ENCODE results near the gene FRMD4A.
"Not testable (repeated sequence)": the region's sequence is repeated elsewhere in the genome, so short reads cannot be mapped to it uniquely, and the experiment has no call there.

Gene FRMD4A

GRCh38 chr10:13921941-13922340 is 408.8 kb downstream of the FRMD4A start:
- H2BK120ac ChIP-seq (ENCODE audit: low read depth, low read length), result no peak overlapping the region
- peaks cover 0 to 3% of the 10 kb centered on the region in 2 donors for H3K4me1 ChIP-seq (ENCODE audit: control insufficient read depth in 2 of 2, insufficient read depth in 1 of 2, low read depth in 1 of 2, low read length in 2 of 2)
- H2BK5ac ChIP-seq (ENCODE audit: low read length), result no peak overlapping the region
- no CpG with 5 or more reads among the region's 3 CpGs for WGBS, 2 donors (ENCODE audit: extremely low coverage in 2 of 2, insufficient read length in 2 of 2, insufficient replicate concordance in 1 of 2)
- H2AFZ ChIP-seq (ENCODE audit: low read length), result no peak overlapping the region
- no peak overlapping the region for H4K91ac ChIP-seq (ENCODE audit: low read depth, low read length, poor library complexity)
- H2AK5ac ChIP-seq (ENCODE audit: low read depth, low read length), result no peak overlapping the region
- H3K79me1 ChIP-seq (ENCODE audit: low read depth, low read length), result no peaks in the 10 kb centered on the region
- H3K23ac ChIP-seq (ENCODE audit: low read depth, low read length, poor library complexity), result no peak overlapping the region
- no peak for DNase-seq (ENCODE audit: low spot score)
- no peak overlapping the region for H3K18ac ChIP-seq (ENCODE audit: low read length)
- H3K27ac ChIP-seq (replicated peaks; ENCODE audit: low read length), result no peak overlapping the region
- no peak overlapping the region for H4K8ac ChIP-seq (ENCODE audit: low read depth, low read length)
- no peak overlapping the region for H3K4me2 ChIP-seq (ENCODE audit: insufficient read depth, low read length, poor library complexity, severe bottlenecking)
- H3K36me3 ChIP-seq (replicated peaks in 1 of 2; ENCODE audit: control insufficient read depth in 2 of 2, insufficient read depth in 2 of 2, low read length in 2 of 2), result no peaks in the 10 kb centered on the region
- H2BK12ac ChIP-seq (ENCODE audit: low read length), result no peak overlapping the region
- H3K4ac ChIP-seq (ENCODE audit: low read length), result no peak overlapping the region
- no peaks in the 10 kb centered on the region for H3K27me3 ChIP-seq (ENCODE audit: control insufficient read depth in 3 of 3, insufficient read depth in 3 of 3, low read depth in 1 of 3, low read length in 3 of 3)
- H3K14ac ChIP-seq (ENCODE audit: low read length), result no peak overlapping the region
- no peak overlapping the region for H3K4me3 ChIP-seq (ENCODE audit: low read length in 2 of 2)
- no peak overlapping the region for H2BK15ac ChIP-seq (ENCODE audit: low read length)
- H3K9me3 ChIP-seq (replicated peaks in 1 of 2; ENCODE audit: control insufficient read depth in 2 of 2, insufficient read depth in 1 of 2, low read depth in 1 of 2, low read length in 2 of 2), result no peaks in the 10 kb centered on the region
- H3K9ac ChIP-seq (ENCODE audit: low read depth, low read length, poor library complexity), result no peak overlapping the region

GRCh38 chr10:13921131-13921530 is 409.6 kb downstream of the FRMD4A start:
- not testable (repeated sequence) for H3K27ac ChIP-seq (replicated peaks; ENCODE audit: low read length); H3K9me3 ChIP-seq (replicated peaks in 1 of 2; ENCODE audit: control insufficient read depth in 2 of 2, insufficient read depth in 1 of 2, low read depth in 1 of 2, low read length in 2 of 2); H2BK12ac ChIP-seq (ENCODE audit: low read length); H3K4me3 ChIP-seq (ENCODE audit: low read length in 2 of 2); H4K91ac ChIP-seq (ENCODE audit: low read depth, low read length, poor library complexity); H3K79me1 ChIP-seq (ENCODE audit: low read depth, low read length); H4K8ac ChIP-seq (ENCODE audit: low read depth, low read length); H2BK5ac ChIP-seq (ENCODE audit: low read length); H3K9ac ChIP-seq (ENCODE audit: low read depth, low read length, poor library complexity); H2AK5ac ChIP-seq (ENCODE audit: low read depth, low read length); H2AFZ ChIP-seq (ENCODE audit: low read length); DNase-seq (ENCODE audit: low spot score); H3K4me1 ChIP-seq (ENCODE audit: control insufficient read depth in 2 of 2, insufficient read depth in 1 of 2, low read depth in 1 of 2, low read length in 2 of 2); H3K4me2 ChIP-seq (ENCODE audit: insufficient read depth, low read length, poor library complexity, severe bottlenecking); H3K23ac ChIP-seq (ENCODE audit: low read depth, low read length, poor library complexity); H3K27me3 ChIP-seq (ENCODE audit: control insufficient read depth in 3 of 3, insufficient read depth in 3 of 3, low read depth in 1 of 3, low read length in 3 of 3); H2BK15ac ChIP-seq (ENCODE audit: low read length); H3K36me3 ChIP-seq (replicated peaks in 1 of 2; ENCODE audit: control insufficient read depth in 2 of 2, insufficient read depth in 2 of 2, low read length in 2 of 2); H2BK120ac ChIP-seq (ENCODE audit: low read depth, low read length); H3K4ac ChIP-seq (ENCODE audit: low read length); H3K18ac ChIP-seq (ENCODE audit: low read length); H3K14ac ChIP-seq (ENCODE audit: low read length)
- no CpG with 5 or more reads among the region's 3 CpGs for WGBS, 2 donors (ENCODE audit: extremely low coverage in 2 of 2, insufficient read length in 2 of 2, insufficient replicate concordance in 1 of 2)

GRCh38 chr10:13920465-13920864 is 410.3 kb downstream of the FRMD4A start:
- no peak for DNase-seq (ENCODE audit: low spot score)
- no CpG with 5 or more reads among the region's 3 CpGs for WGBS, 2 donors (ENCODE audit: extremely low coverage in 2 of 2, insufficient read length in 2 of 2, insufficient replicate concordance in 1 of 2)
- H2BK12ac ChIP-seq (ENCODE audit: low read length), result no peak overlapping the region

GRCh38 chr10:13920031-13920430 is 410.7 kb downstream of the FRMD4A start:
- Histone ChIP-seq H3K4me3 (ENCODE audit: low read length in 2 of 2) (no peak overlapping the region), H3K4ac (ENCODE audit: low read length) (no peak overlapping the region), H3K4me1 (ENCODE audit: control insufficient read depth in 2 of 2, insufficient read depth in 1 of 2, low read depth in 1 of 2, low read length in 2 of 2) (peaks cover 7 to 9% of the 10 kb centered on the region in 2 donors), H2AFZ (ENCODE audit: low read length) (no peak overlapping the region), H2BK120ac (ENCODE audit: low read depth, low read length) (no peak overlapping the region), H3K9ac (ENCODE audit: low read depth, low read length, poor library complexity) (no peak overlapping the region), H3K27me3 (ENCODE audit: control insufficient read depth in 3 of 3, insufficient read depth in 3 of 3, low read depth in 1 of 3, low read length in 3 of 3) (no peaks in the 10 kb centered on the region), H4K91ac (ENCODE audit: low read depth, low read length, poor library complexity) (no peak overlapping the region), H2AK5ac (ENCODE audit: low read depth, low read length) (no peak overlapping the region), H3K18ac (ENCODE audit: low read length) (no peak overlapping the region), H2BK12ac (ENCODE audit: low read length) (no peak overlapping the region), H3K79me1 (ENCODE audit: low read depth, low read length) (no peaks in the 10 kb centered on the region), H3K4me2 (ENCODE audit: insufficient read depth, low read length, poor library complexity, severe bottlenecking) (no peak overlapping the region), H3K27ac (replicated peaks; ENCODE audit: low read length) (no peak overlapping the region), H3K23ac (ENCODE audit: low read depth, low read length, poor library complexity) (no peak overlapping the region), H2BK5ac (ENCODE audit: low read length) (no peak overlapping the region), H3K14ac (ENCODE audit: low read length) (no peak overlapping the region), H3K36me3 (replicated peaks in 1 of 2; ENCODE audit: control insufficient read depth in 2 of 2, insufficient read depth in 2 of 2, low read length in 2 of 2) (no peaks in the 10 kb centered on the region), H2BK15ac (ENCODE audit: low read length) (no peak overlapping the region), H4K8ac (ENCODE audit: low read depth, low read length) (no peak overlapping the region), H3K9me3 (replicated peaks in 1 of 2; ENCODE audit: control insufficient read depth in 2 of 2, insufficient read depth in 1 of 2, low read depth in 1 of 2, low read length in 2 of 2) (no peaks in the 10 kb centered on the region)
- no CpG with 5 or more reads among the region's 1 CpG for WGBS, 2 donors (ENCODE audit: extremely low coverage in 2 of 2, insufficient read length in 2 of 2, insufficient replicate concordance in 1 of 2)
- no peak for DNase-seq (ENCODE audit: low spot score)

More at GRCh38 chr10:13920465-13920864, 410.3 kb downstream of the FRMD4A start:
- Histone ChIP-seq H2AFZ (ENCODE audit: low read length) (no peak overlapping the region), H4K8ac (ENCODE audit: low read depth, low read length) (no peak overlapping the region), H3K27me3 (ENCODE audit: control insufficient read depth in 3 of 3, insufficient read depth in 3 of 3, low read depth in 1 of 3, low read length in 3 of 3) (no peaks in the 10 kb centered on the region), H3K4me2 (ENCODE audit: insufficient read depth, low read length, poor library complexity, severe bottlenecking) (no peak overlapping the region), H2BK5ac (ENCODE audit: low read length) (no peak overlapping the region), H3K18ac (ENCODE audit: low read length) (no peak overlapping the region), H3K79me1 (ENCODE audit: low read depth, low read length) (no peaks in the 10 kb centered on the region), H2BK15ac (ENCODE audit: low read length) (no peak overlapping the region), H4K91ac (ENCODE audit: low read depth, low read length, poor library complexity) (no peak overlapping the region), H3K9ac (ENCODE audit: low read depth, low read length, poor library complexity) (no peak overlapping the region), H3K36me3 (replicated peaks in 1 of 2; ENCODE audit: control insufficient read depth in 2 of 2, insufficient read depth in 2 of 2, low read length in 2 of 2) (no peaks in the 10 kb centered on the region), H3K23ac (ENCODE audit: low read depth, low read length, poor library complexity) (no peak overlapping the region), H2AK5ac (ENCODE audit: low read depth, low read length) (no peak overlapping the region), H3K14ac (ENCODE audit: low read length) (no peak overlapping the region), H3K4me1 (ENCODE audit: control insufficient read depth in 2 of 2, insufficient read depth in 1 of 2, low read depth in 1 of 2, low read length in 2 of 2) (peaks cover 7 to 9% of the 10 kb centered on the region in 2 donors), H3K4ac (ENCODE audit: low read length) (no peak overlapping the region), H3K27ac (replicated peaks; ENCODE audit: low read length) (no peak overlapping the region), H2BK120ac (ENCODE audit: low read depth, low read length) (no peak overlapping the region), H3K4me3 (ENCODE audit: low read length in 2 of 2) (no peak overlapping the region), H3K9me3 (replicated peaks in 1 of 2; ENCODE audit: control insufficient read depth in 2 of 2, insufficient read depth in 1 of 2, low read depth in 1 of 2, low read length in 2 of 2) (no peaks in the 10 kb centered on the region)

All from neuronal stem cell (in vitro differentiated cells).